ENCODE measurements around the gene PQBP1.

PQBP1 gene

DNA sequence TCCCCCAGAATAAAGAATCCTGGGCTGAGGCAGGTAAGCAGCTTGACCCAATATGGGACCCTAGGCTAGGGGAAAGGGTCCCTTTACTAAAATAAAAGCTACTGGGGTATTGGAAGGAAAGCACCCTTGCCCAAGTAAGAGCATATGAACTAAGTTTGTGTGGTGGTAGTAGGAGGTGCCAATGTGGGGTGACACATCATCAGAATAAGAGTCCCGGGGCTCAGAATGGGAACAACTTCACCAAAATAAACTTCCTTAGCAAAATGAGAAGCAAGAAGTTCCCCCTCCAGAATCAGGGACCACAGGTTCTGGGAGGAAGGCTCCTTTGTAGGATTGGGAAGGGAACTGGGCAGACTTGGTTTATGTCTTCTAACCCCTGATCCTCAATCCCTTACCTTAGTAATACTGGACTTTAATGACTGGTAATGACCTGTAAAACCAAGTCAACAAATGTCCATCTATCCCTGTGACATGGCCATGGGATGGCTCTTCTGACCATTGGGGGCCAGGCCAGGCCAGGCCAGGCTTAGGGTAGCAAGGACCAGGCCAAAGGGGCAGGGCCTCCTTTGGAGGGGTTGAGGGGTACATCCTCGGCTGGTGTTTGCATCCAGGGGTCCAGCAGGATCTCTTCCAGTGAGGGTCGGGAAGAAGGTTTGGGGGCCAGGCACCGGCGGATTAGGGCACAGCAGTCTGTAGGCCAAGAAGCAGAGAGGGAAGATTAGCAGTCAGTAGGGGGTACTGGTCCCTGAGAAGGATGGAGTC is 16.1 kb downstream of the PQBP1 start:
- H3K27ac ChIP-seq (ENCODE audit: low read depth, low read length, severe bottlenecking) = no peak overlapping the region
- peaks cover 11% of the 10 kb centered on the region for H3K36me3 ChIP-seq (ENCODE audit: control insufficient read depth, insufficient read depth, low read length)
- 95% methylated on average over 4 of the region's 5 CpGs; no CpG with 5 or more reads in 1 of the 2 experiments for WGBS, 2 experiments (ENCODE audit: insufficient coverage in 2 of 2)

GRCh38 chrX:48914593-48915493 is 17.1 kb downstream of the PQBP1 start:
- H3K9me3 ChIP-seq (ENCODE audit: control insufficient read depth, low read length) = no peaks in the 10 kb centered on the region
- peaks cover 4% of the 10 kb centered on the region for H3K36me3 ChIP-seq (ENCODE audit: control insufficient read depth, insufficient read depth, low read length)
- 96 to 97% methylated on average over 6 to 8 of the region's 13 CpGs for WGBS, 2 experiments (ENCODE audit: insufficient coverage in 2 of 2)
- H3K4me1 ChIP-seq (ENCODE audit: control insufficient read depth, insufficient read depth, low read length, poor library complexity, severe bottlenecking) = peaks cover 4% of the 10 kb centered on the region
- H3K4me3 ChIP-seq (ENCODE audit: extremely low read depth, insufficient read depth, low read length, poor library complexity, severe bottlenecking) = no peak overlapping the region
- no peak overlapping the region for H3K27ac ChIP-seq (ENCODE audit: low read depth, low read length, severe bottlenecking)

More for the DNA sequence above, 16.1 kb downstream of the PQBP1 start:
- no peaks in the 10 kb centered on the region for H3K9me3 ChIP-seq (ENCODE audit: control insufficient read depth, low read length)
- H3K4me1 ChIP-seq (ENCODE audit: control insufficient read depth, insufficient read depth, low read length, poor library complexity, severe bottlenecking) = no peaks in the 10 kb centered on the region
- H3K4me3 ChIP-seq (ENCODE audit: extremely low read depth, insufficient read depth, low read length, poor library complexity, severe bottlenecking) = no peak overlapping the region

GRCh38 chrX:48917139-48918001 is 19.6 kb downstream of the PQBP1 start:
- Histone ChIP-seq H3K4me1 (ENCODE audit: control insufficient read depth, insufficient read depth, low read length, poor library complexity, severe bottlenecking) (peaks cover 14% of the 10 kb centered on the region), H3K36me3 (ENCODE audit: control insufficient read depth, insufficient read depth, low read length) (peaks cover 8% of the 10 kb centered on the region), H3K27ac (ENCODE audit: low read depth, low read length, severe bottlenecking) (no peak overlapping the region), H3K9me3 (ENCODE audit: control insufficient read depth, low read length) (no peaks in the 10 kb centered on the region), H3K4me3 (ENCODE audit: extremely low read depth, insufficient read depth, low read length, poor library complexity, severe bottlenecking) (peak overlapping the region; percentile 52)
- 2 to 6% methylated on average over 9 to 15 of the region's 27 CpGs for WGBS, 2 experiments (ENCODE audit: insufficient coverage in 2 of 2)

DNA sequence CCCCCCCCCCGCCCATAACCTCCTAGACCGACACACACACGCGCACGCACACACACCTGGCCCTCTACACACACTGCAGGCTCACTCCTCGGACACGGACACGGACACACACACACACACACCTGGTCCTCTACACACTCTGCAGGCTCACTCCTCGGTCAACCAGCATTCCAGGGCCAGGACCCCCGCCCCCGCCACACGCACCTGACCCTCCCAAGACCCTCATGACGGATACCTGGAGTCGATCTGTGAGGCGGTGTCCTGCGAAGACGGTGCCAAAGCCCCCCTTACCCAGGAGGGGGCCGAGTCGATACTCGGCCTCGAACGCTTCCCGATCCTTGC is 20.5 kb downstream of the PQBP1 start:
- Histone ChIP-seq H3K36me3 (ENCODE audit: control insufficient read depth, insufficient read depth, low read length) (peaks cover 13% of the 10 kb centered on the region), H3K4me3 (ENCODE audit: extremely low read depth, insufficient read depth, low read length, poor library complexity, severe bottlenecking) (peak overlapping the region; percentile 52), H3K9me3 (ENCODE audit: control insufficient read depth, low read length) (no peaks in the 10 kb centered on the region), H3K4me1 (ENCODE audit: control insufficient read depth, insufficient read depth, low read length, poor library complexity, severe bottlenecking) (peaks cover 16% of the 10 kb centered on the region), H3K27ac (ENCODE audit: low read depth, low read length, severe bottlenecking) (no peak overlapping the region)
- no CpG with 5 or more reads among the region's 23 CpGs for WGBS, 2 experiments (ENCODE audit: insufficient coverage in 2 of 2)

GRCh38 chrX:48918643-48919340 is 21.1 kb downstream of the PQBP1 start, which contains the start of gene PIM2:
Gene PIM2 (minus strand): TSS chrX:48919024. CDS start chrX:48918834, 190 bp downstream.
- Histone ChIP-seq H3K36me3 (ENCODE audit: control insufficient read depth, insufficient read depth, low read length) (peaks cover 18% of the 10 kb centered on the region), H3K27ac (ENCODE audit: low read depth, low read length, severe bottlenecking) (peak within 1 kb of the TSS; percentile 80), H3K9me3 (ENCODE audit: control insufficient read depth, low read length) (no peaks in the 10 kb centered on the region), H3K4me1 (ENCODE audit: control insufficient read depth, insufficient read depth, low read length, poor library complexity, severe bottlenecking) (peaks cover 16% of the 10 kb centered on the region), H3K4me3 (ENCODE audit: extremely low read depth, insufficient read depth, low read length, poor library complexity, severe bottlenecking) (peak within 1 kb of the TSS; percentile 52)
- WGBS, 2 experiments (ENCODE audit: insufficient coverage in 2 of 2) = 0% methylated on average over 9 of the region's 55 CpGs; no CpG with 5 or more reads in 1 of the 2 experiments

DNA sequence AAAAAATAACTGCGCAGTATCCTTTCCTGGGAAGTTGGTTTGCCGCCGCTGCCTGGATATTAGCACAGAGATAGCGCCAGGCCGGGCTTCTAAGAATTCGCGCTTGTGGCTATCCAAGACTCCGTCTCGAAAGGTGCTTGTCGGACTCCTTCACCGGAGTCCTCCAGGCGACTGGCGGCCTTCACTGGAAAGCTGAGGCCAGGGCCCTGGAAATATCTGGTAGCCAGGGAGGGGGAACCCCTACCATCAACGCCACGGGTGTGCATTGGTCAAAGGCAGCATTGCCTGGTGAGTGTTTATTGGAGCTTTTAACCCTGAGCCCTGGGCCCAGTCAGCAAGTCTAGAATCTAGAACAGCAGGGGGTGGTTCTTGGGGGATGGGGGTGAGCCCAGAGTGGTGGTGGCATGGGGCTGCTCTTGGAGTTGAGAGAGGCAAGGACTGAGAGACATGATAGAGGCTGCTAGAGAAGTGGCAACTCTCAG is 21.7 kb downstream of the PQBP1 start:
- H3K9me3 ChIP-seq (ENCODE audit: control insufficient read depth, low read length) = no peaks in the 10 kb centered on the region
- peaks cover 16% of the 10 kb centered on the region for H3K4me1 ChIP-seq (ENCODE audit: control insufficient read depth, insufficient read depth, low read length, poor library complexity, severe bottlenecking)
- H3K27ac ChIP-seq (ENCODE audit: low read depth, low read length, severe bottlenecking) = peak overlapping the region; percentile 80
- H3K36me3 ChIP-seq (ENCODE audit: control insufficient read depth, insufficient read depth, low read length) = peaks cover 20% of the 10 kb centered on the region
- peak overlapping the region; percentile 52 for H3K4me3 ChIP-seq (ENCODE audit: extremely low read depth, insufficient read depth, low read length, poor library complexity, severe bottlenecking)
- WGBS, 2 experiments (ENCODE audit: insufficient coverage in 2 of 2) = 0 to 2% methylated on average over 1 to 7 of the region's 15 CpGs

- peaks cover 16% of the 10 kb centered on the region for H3K4me1 ChIP-seq (ENCODE audit: control insufficient read depth, insufficient read depth, low read length, poor library complexity, severe bottlenecking)
- peak overlapping the region; percentile 52 for H3K4me3 ChIP-seq (ENCODE audit: extremely low read depth, insufficient read depth, low read length, poor library complexity, severe bottlenecking)
- WGBS, 2 experiments (ENCODE audit: insufficient coverage in 2 of 2) = 65 to 83% methylated on average over 4 to 5 of the region's 8 CpGs
- H3K9me3 ChIP-seq (ENCODE audit: control insufficient read depth, low read length) = no peaks in the 10 kb centered on the region
- no peak overlapping the region for H3K27ac ChIP-seq (ENCODE audit: low read depth, low read length, severe bottlenecking)
- peaks cover 21% of the 10 kb centered on the region for H3K36me3 ChIP-seq (ENCODE audit: control insufficient read depth, insufficient read depth, low read length)
Observed at GRCh38 chrX:48919947-48920717, 22.4 kb downstream of the PQBP1 start.

- peaks cover 16% of the 10 kb centered on the region for H3K4me1 ChIP-seq (ENCODE audit: control insufficient read depth, insufficient read depth, low read length, poor library complexity, severe bottlenecking)
- H3K36me3 ChIP-seq (ENCODE audit: control insufficient read depth, insufficient read depth, low read length) = peaks cover 26% of the 10 kb centered on the region
- H3K4me3 ChIP-seq (ENCODE audit: extremely low read depth, insufficient read depth, low read length, poor library complexity, severe bottlenecking) = no peak overlapping the region
- H3K27ac ChIP-seq (ENCODE audit: low read depth, low read length, severe bottlenecking) = no peak overlapping the region
- H3K9me3 ChIP-seq (ENCODE audit: control insufficient read depth, low read length) = no peaks in the 10 kb centered on the region
- WGBS, 2 experiments (ENCODE audit: insufficient coverage in 2 of 2) = 60% methylated on average over 1 of the region's 4 CpGs; no CpG with 5 or more reads in 1 of the 2 experiments
Observed at GRCh38 chrX:48920718-48921104, 23.0 kb downstream of the PQBP1 start.

DNA sequence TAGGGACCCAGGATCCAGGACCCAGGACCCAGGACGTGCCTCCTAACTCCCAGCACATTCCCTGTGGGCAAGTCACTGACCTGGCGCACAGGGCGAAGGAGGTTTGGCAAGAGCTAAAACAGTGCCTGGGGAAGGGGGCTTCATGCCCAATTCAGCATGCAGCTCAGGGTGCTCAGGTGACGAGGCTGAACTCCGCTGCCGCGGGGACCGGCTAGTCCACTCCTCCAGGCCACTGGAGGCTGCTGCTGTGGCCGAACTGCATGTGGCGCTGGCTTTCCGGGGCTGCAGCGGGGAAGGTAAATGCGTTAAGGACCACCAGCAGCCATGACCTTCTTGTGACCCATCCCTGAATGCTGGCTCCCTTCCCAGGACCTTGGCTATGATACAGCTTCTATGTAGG is 26.0 kb downstream of the PQBP1 start:
- Histone ChIP-seq H3K9me3 (ENCODE audit: control insufficient read depth, low read length) (no peaks in the 10 kb centered on the region), H3K4me3 (ENCODE audit: extremely low read depth, insufficient read depth, low read length, poor library complexity, severe bottlenecking) (no peak overlapping the region), H3K36me3 (ENCODE audit: control insufficient read depth, insufficient read depth, low read length) (peaks cover 30% of the 10 kb centered on the region), H3K27ac (ENCODE audit: low read depth, low read length, severe bottlenecking) (no peak overlapping the region), H3K4me1 (ENCODE audit: control insufficient read depth, insufficient read depth, low read length, poor library complexity, severe bottlenecking) (peaks cover 16% of the 10 kb centered on the region)
- WGBS, 2 experiments (ENCODE audit: insufficient coverage in 2 of 2) = 98 to 100% methylated on average over 7 to 8 of the region's 13 CpGs

Data from mesodermal cell (in vitro differentiated cells).